HUES48 (cell line): ENCODE results near the gene SLC39A9.
A peak's percentile ranks its signal among the peaks of the same experiment; 100 is the strongest.

Experiments
- H3K27ac ChIP-seq: one replicate; pipeline ENCODE4 v1.7.0; 2013; ENCODE audit warnings: low read depth, low read length, inconsistent platforms
- H3K27me3 ChIP-seq: 2 replicates; pipeline ENCODE4 v1.6.1; 2013; ENCODE audit warnings: mild to moderate bottlenecking, low read length; ENCODE audit not compliant: control insufficient read depth, insufficient read depth
- H3K36me3 ChIP-seq: 2 replicates; pipeline ENCODE4 v1.6.1; 2013; ENCODE audit warnings: low read length; ENCODE audit not compliant: control insufficient read depth, insufficient read depth
- H3K4me1 ChIP-seq: 2 replicates; pipeline ENCODE4 v1.6.1; 2013; ENCODE audit warnings: mild to moderate bottlenecking, low read length; ENCODE audit not compliant: control insufficient read depth, insufficient read depth
- H3K4me3 ChIP-seq: 2 replicates; pipeline ENCODE4 v1.5.1; 2013; ENCODE audit warnings: mild to moderate bottlenecking, low read depth, low read length
- H3K9ac ChIP-seq: 2 replicates; pipeline ENCODE4 v1.6.1; 2013; ENCODE audit warnings: mild to moderate bottlenecking, low read depth, low read length, moderate library complexity
- H3K9me3 ChIP-seq: 2 replicates; pipeline ENCODE4 v1.6.1; 2013; ENCODE audit warnings: low read length; ENCODE audit not compliant: control insufficient read depth, insufficient read depth

The SLC39A9 gene

GRCh38 chr14:69449216-69449615 lies 50.7 kb downstream of the SLC39A9 start:
- H3K9ac ChIP-seq: no peak overlapping the region
- no peak overlapping the region for H3K4me3 ChIP-seq
- H3K36me3 ChIP-seq: peaks cover 5% of the 10 kb centered on the region; the same call in 1 of the 2 replicates
- no peaks in the 10 kb centered on the region for H3K27me3 ChIP-seq
- no peak overlapping the region for H3K27ac ChIP-seq
- H3K4me1 ChIP-seq: no peaks in the 10 kb centered on the region
- no peaks in the 10 kb centered on the region for H3K9me3 ChIP-seq

GRCh38 chr14:69451941-69452340 lies 53.4 kb downstream of the SLC39A9 start:
- no peak overlapping the region for H3K9ac ChIP-seq
- no peaks in the 10 kb centered on the region for H3K9me3 ChIP-seq
- no peaks in the 10 kb centered on the region for H3K4me1 ChIP-seq
- H3K4me3 ChIP-seq: no peak overlapping the region
- H3K27ac ChIP-seq: no peak overlapping the region
- peaks cover 22% of the 10 kb centered on the region for H3K36me3 ChIP-seq
- no peaks in the 10 kb centered on the region for H3K27me3 ChIP-seq

- H3K9me3 ChIP-seq: no peaks in the 10 kb centered on the region
- H3K36me3 ChIP-seq: peaks cover 49% of the 10 kb centered on the region
- no peak overlapping the region for H3K27ac ChIP-seq
- H3K4me1 ChIP-seq: no peaks in the 10 kb centered on the region
- no peaks in the 10 kb centered on the region for H3K27me3 ChIP-seq
- H3K9ac ChIP-seq: no peak overlapping the region
- no peak overlapping the region for H3K4me3 ChIP-seq
Observed at GRCh38 chr14:69458350-69458749, 59.9 kb downstream of the SLC39A9 start.

DNA sequence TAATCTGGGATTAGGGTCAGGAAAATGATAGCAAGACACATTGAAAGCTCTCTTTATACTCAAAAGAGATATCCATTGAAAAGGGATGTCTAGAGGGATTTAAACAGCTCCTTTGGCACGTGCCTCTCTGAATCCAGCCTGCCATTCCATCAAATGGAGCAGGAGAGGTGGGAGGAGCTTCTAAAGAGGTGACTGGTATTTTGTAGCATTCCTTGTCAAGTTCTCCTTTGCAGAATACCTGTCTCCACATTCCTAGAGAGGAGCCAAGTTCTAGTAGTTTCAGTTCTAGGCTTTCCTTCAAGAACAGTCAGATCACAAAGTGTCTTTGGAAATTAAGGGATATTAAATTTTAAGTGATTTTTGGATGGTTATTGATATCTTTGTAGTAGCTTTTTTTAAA lies 60.6 kb downstream of the SLC39A9 start:
- no peak overlapping the region for H3K4me3 ChIP-seq
- peaks cover 49% of the 10 kb centered on the region for H3K36me3 ChIP-seq
- H3K27ac ChIP-seq: no peak overlapping the region
- H3K27me3 ChIP-seq: no peaks in the 10 kb centered on the region
- H3K9ac ChIP-seq: no peak overlapping the region
- H3K9me3 ChIP-seq: no peaks in the 10 kb centered on the region
- H3K4me1 ChIP-seq: no peaks in the 10 kb centered on the region

DNA sequence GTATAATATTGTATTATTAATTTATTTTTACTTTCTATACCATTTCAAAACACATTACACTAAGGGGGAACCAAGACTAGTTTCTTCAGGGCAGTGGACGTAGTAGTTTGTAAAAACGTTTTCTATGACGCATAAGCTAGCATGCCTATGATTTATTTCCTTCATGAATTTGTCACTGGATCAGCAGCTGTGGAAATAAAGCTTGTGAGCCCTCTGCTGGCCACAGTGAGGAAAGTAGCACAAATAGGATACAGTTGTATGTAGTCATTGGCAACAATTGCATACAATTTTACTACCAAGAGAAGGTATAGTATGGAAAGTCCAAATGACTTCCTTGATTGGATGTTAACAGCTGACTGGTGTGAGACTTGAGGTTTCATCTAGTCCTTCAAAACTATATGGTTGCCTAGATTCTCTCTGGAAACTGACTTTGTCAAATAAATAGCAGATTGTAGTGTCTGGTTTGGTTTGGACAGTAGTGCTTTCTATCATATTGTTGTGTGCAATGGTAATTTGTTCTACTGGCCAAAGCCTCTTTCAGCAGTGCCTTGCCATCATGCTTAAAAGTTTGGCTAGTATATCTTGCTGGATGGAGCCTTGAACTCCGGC lies 61.7 kb downstream of the SLC39A9 start:
- no peaks in the 10 kb centered on the region for H3K4me1 ChIP-seq
- H3K27ac ChIP-seq: no peak overlapping the region
- H3K9me3 ChIP-seq: no peaks in the 10 kb centered on the region
- peaks cover 42% of the 10 kb centered on the region for H3K36me3 ChIP-seq
- no peak overlapping the region for H3K4me3 ChIP-seq
- no peaks in the 10 kb centered on the region for H3K27me3 ChIP-seq
- H3K9ac ChIP-seq: no peak overlapping the region

GRCh38 chr14:69464379-69464778 lies 65.9 kb downstream of the SLC39A9 start:
- Histone ChIP-seq H3K27ac (peak overlapping the region; percentile 48), H3K9ac (no peak overlapping the region), H3K36me3 (peaks cover 11% of the 10 kb centered on the region; the same call in 1 of the 2 replicates), H3K27me3 (no peaks in the 10 kb centered on the region), H3K4me3 (no peak overlapping the region), H3K9me3 (no peaks in the 10 kb centered on the region), H3K4me1 (no peaks in the 10 kb centered on the region)

DNA sequence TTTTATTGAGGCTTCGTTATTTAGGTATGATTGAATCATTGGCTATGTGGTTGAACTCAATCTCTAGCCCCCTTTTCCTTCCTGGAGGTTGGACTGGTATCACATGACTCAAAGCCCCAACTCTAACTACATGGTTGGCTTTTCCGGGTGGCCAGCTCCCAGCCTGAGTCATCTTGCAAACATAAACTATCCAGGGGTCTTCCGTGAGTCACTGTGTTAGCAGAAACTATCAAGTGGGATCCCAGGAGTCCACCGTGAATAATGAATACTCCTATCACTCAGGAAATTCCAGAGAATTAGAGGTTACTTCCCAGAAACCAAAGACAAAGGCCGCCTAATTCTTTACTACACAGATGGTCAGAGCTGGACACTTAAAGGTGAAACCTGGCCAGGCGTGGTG lies 66.3 kb downstream of the SLC39A9 start:
- Histone ChIP-seq H3K4me1 (no peaks in the 10 kb centered on the region), H3K36me3 (peaks cover 11% of the 10 kb centered on the region; the same call in 1 of the 2 replicates), H3K4me3 (no peak overlapping the region), H3K9ac (no peak overlapping the region), H3K9me3 (no peaks in the 10 kb centered on the region), H3K27ac (peak overlapping the region; percentile 48), H3K27me3 (no peaks in the 10 kb centered on the region)

GRCh38 chr14:69468949-69469348 lies 70.5 kb downstream of the SLC39A9 start:
- Histone ChIP-seq H3K27ac (no peak overlapping the region), H3K27me3 (no peaks in the 10 kb centered on the region), H3K9me3 (no peaks in the 10 kb centered on the region), H3K9ac (no peak overlapping the region), H3K36me3 (no peaks in the 10 kb centered on the region), H3K4me1 (no peaks in the 10 kb centered on the region), H3K4me3 (no peak overlapping the region)

- Histone ChIP-seq H3K27ac (no peak overlapping the region), H3K9me3 (no peaks in the 10 kb centered on the region), H3K27me3 (no peaks in the 10 kb centered on the region), H3K36me3 (no peaks in the 10 kb centered on the region), H3K4me1 (no peaks in the 10 kb centered on the region), H3K9ac (no peak overlapping the region), H3K4me3 (no peak overlapping the region)
Observed at GRCh38 chr14:69471436-69471835, 72.9 kb downstream of the SLC39A9 start.

- Histone ChIP-seq H3K9me3 (no peaks in the 10 kb centered on the region), H3K9ac (no peak overlapping the region), H3K36me3 (no peaks in the 10 kb centered on the region), H3K27me3 (no peaks in the 10 kb centered on the region), H3K4me1 (no peaks in the 10 kb centered on the region), H3K4me3 (no peak overlapping the region), H3K27ac (no peak overlapping the region)
Observed at GRCh38 chr14:69471916-69472315, 73.4 kb downstream of the SLC39A9 start.

- H3K9ac ChIP-seq: no peak overlapping the region
- H3K4me1 ChIP-seq: no peaks in the 10 kb centered on the region
- H3K36me3 ChIP-seq: no peaks in the 10 kb centered on the region
- H3K9me3 ChIP-seq: no peaks in the 10 kb centered on the region
- no peak overlapping the region for H3K4me3 ChIP-seq
- H3K27ac ChIP-seq: no peak overlapping the region
- H3K27me3 ChIP-seq: no peaks in the 10 kb centered on the region
Observed at GRCh38 chr14:69473260-69473659, 74.8 kb downstream of the SLC39A9 start.
